ENCODE results near the gene G6PC1.
"Not testable (repeated sequence)": the region's sequence is repeated elsewhere in the genome, so short reads cannot be mapped to it uniquely, and the experiment has no call there.

G6PC1 gene

GRCh38 chr17:42900460-42901331 lies at the start of gene G6PC1:
Gene G6PC1 (plus strand): TSS chr17:42900799. CDS start chr17:42900877, 78 bp downstream.
- no peak for DNase-seq

GRCh38 chr17:42850954-42851353 lies 49.6 kb upstream of the G6PC1 start, which contains the start of gene AOC3:
Gene AOC3 (plus strand): TSS chr17:42851199. CDS start chr17:42851344, 145 bp downstream.
- no peak for DNase-seq

GRCh38 chr17:42851371-42852240 lies 49.0 kb upstream of the G6PC1 start:
- DNase-seq: not testable (repeated sequence)

- DNase-seq: no peak
These were observed 48.2 kb upstream of the G6PC1 start for GRCh38 chr17:42852351-42852750.

- no peak for DNase-seq
These were observed 47.6 kb upstream of the G6PC1 start for GRCh38 chr17:42853004-42853403.

- DNase-seq: no peak
These were observed 47.0 kb upstream of the G6PC1 start for GRCh38 chr17:42853597-42853967.

GRCh38 chr17:42853968-42854790 lies 46.4 kb upstream of the G6PC1 start:
- DNase-seq: no peak

GRCh38 chr17:42855048-42855596 lies 45.5 kb upstream of the G6PC1 start:
- DNase-seq: no peak

- not testable (repeated sequence) for DNase-seq
These were observed 44.5 kb upstream of the G6PC1 start for GRCh38 chr17:42856093-42856492.

- DNase-seq: not testable (repeated sequence)
These were observed 44.1 kb upstream of the G6PC1 start for GRCh38 chr17:42856516-42856915.

- DNase-seq: no peak
These were observed 43.2 kb upstream of the G6PC1 start for GRCh38 chr17:42857389-42857788.

GRCh38 chr17:42865638-42866094 lies 34.9 kb upstream of the G6PC1 start:
- no peak for DNase-seq

GRCh38 chr17:42866216-42866615 lies 34.4 kb upstream of the G6PC1 start:
- DNase-seq: no peak

GRCh38 chr17:42866631-42867575 lies 33.7 kb upstream of the G6PC1 start:
- DNase-seq: no peak

GRCh38 chr17:42867694-42868261 lies 32.8 kb upstream of the G6PC1 start:
- DNase-seq: not testable (repeated sequence)

GRCh38 chr17:42868338-42868737 lies 32.3 kb upstream of the G6PC1 start:
- no peak for DNase-seq

GRCh38 chr17:42871647-42872046 lies 29.0 kb upstream of the G6PC1 start:
- DNase-seq: no peak

GRCh38 chr17:42872251-42872965 lies 28.2 kb upstream of the G6PC1 start:
- DNase-seq: no peak

GRCh38 chr17:42873315-42873714 lies 27.3 kb upstream of the G6PC1 start:
- no peak for DNase-seq
